Epithelial cell of esophagus (primary cell): Measurements from ENCODE around the gene ORC4.

Experiments
- DNase-seq: peaks from one replicate; pipeline ENCODE4 v3.0.0; 2010; ENCODE audit warnings: low read depth
- H3K4me3 ChIP-seq: 2 replicates; pipeline ENCODE4 v1.5.1; 2011; ENCODE audit warnings: mild to moderate bottlenecking, low read length, control low read depth
- CTCF ChIP-seq: IDR thresholded peaks from 2 replicates; pipeline ENCODE4 v1.5.1; 2011; ENCODE audit warnings: low read depth, mild to moderate bottlenecking, low read length, control low read depth, inconsistent platforms; ENCODE audit not compliant: insufficient read depth; ENCODE audit errors: missing control alignments

Gene ORC4

GRCh38 chr2:147886136-147886535, 134.4 kb downstream of the ORC4 start:
- no peak for TF ChIP-seq CTCF
- DNase-seq: no peak
- no peak overlapping the region for H3K4me3 ChIP-seq

- no peak for TF ChIP-seq CTCF
- no peak for DNase-seq
- no peak overlapping the region for H3K4me3 ChIP-seq
Measured at GRCh38 chr2:147884830-147885229, 135.7 kb downstream of the ORC4 start.

- no peak for TF ChIP-seq CTCF
- no peak for DNase-seq
- H3K4me3 ChIP-seq: no peak overlapping the region
Measured at GRCh38 chr2:147882631-147883030, 137.9 kb downstream of the ORC4 start.
